HG03039 (cell line): ENCODE measurements around the gene MAN1A2.
"Not testable (repeated sequence)": the region's sequence is repeated elsewhere in the genome, so short reads cannot be mapped to it uniquely, and the experiment has no call there.

Experiments
- ATAC-seq: cut with Tn5 transposase; IDR thresholded peaks from one replicate; pipeline ENCODE4 v1.9.1; 2021; ENCODE audit warnings: mild to moderate bottlenecking, moderate library complexity; ENCODE audit not compliant: unreplicated experiment

MAN1A2 gene

GRCh38 chr1:117555806-117556205 lies 188.6 kb downstream of the MAN1A2 start:
- no peak for ATAC-seq

DNA sequence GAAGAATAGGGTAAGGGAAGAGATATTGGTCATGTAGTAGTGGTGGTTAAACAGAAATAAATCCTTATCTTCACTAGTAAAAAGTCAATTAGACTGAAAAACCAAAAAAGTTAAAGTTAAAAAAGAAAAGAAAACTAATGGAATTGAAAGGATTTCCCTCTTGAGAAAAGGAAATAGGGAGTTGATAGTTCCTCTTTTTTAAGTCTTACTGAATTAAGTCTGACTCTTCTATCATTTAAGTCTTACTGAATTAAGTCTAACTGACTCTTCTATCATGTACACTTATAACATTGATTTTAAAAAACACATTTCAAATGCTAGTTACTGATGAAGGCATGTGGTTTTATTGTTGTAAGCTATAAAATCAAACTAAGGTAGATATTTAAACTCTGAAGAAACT lies 189.1 kb downstream of the MAN1A2 start:
- ATAC-seq, result no peak

- no peak for ATAC-seq
These were observed 189.7 kb downstream of the MAN1A2 start for GRCh38 chr1:117556976-117557375.

- ATAC-seq, result not testable (repeated sequence)
These were observed 191.2 kb downstream of the MAN1A2 start for GRCh38 chr1:117558451-117558850.

DNA sequence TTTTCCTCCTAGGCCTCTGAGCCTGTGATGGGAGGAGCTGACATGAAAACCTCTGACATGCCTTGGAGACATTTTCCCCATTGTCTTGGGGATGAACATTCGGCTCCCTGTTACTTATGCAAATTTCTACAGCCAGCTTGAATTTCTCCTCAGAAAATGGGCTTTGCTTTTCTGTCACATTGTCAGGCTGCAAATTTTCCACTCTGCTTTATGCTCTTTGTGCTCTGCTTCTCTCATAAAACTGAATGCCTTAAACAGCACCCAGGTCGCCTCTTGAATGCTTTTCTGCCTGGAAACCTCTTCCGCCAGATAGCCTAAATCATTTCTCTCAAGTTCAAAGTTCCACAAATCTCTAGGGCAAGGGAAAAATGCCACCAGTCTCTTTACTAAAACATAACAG lies 191.9 kb downstream of the MAN1A2 start:
- no peak for ATAC-seq

GRCh38 chr1:117559985-117560384 lies 192.7 kb downstream of the MAN1A2 start:
- no peak for ATAC-seq

GRCh38 chr1:117561071-117561470 lies 193.8 kb downstream of the MAN1A2 start:
- no peak for ATAC-seq

DNA sequence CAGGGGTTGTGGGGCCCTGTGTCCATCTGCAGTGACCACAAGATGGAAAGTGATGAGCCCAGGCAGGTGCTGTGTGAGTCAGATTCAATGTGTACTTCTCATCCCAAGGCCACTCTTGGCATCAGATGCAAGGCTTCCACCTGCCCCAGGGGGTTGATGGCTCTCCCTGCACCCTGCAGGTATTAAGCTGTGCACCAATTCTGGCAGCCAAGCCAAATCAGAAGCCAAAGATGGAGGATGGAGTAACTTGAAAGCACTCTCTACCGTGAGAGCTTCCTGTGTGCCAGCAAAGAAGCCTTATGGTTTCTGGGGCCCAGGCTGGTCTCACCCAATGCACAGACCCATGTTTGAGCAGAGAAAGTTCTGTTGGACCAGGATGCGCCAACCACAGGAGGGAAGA lies 194.3 kb downstream of the MAN1A2 start:
- ATAC-seq, result no peak

GRCh38 chr1:117562581-117563491 lies 195.6 kb downstream of the MAN1A2 start:
- ATAC-seq, result no peak

- ATAC-seq, result no peak
These were observed 196.2 kb downstream of the MAN1A2 start for GRCh38 chr1:117563492-117563875.

- no peak for ATAC-seq
These were observed 197.2 kb downstream of the MAN1A2 start for GRCh38 chr1:117564227-117565075.

DNA sequence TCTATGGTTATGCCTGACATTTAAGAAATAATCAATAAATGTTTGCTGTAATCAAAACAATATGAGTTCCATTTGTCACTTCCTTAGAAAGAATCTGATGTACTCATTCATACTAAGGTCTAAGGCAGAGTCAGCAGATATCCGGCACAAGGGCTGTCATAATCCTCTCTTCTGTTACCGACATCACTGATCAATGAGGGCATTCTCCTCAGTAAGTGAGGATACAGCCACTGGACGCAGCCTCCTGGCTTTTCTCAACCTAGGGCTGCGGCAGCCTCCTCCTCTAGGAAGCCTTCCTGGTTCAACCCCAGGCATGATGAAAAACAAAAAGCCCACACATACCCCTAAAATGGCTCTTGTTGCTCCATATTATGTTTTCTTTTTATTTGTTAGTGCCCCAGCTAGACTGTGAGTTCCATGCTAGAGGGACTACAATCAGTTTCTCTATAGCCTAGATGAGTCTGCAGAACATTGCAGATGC lies 197.9 kb downstream of the MAN1A2 start:
- ATAC-seq, result no peak

DNA sequence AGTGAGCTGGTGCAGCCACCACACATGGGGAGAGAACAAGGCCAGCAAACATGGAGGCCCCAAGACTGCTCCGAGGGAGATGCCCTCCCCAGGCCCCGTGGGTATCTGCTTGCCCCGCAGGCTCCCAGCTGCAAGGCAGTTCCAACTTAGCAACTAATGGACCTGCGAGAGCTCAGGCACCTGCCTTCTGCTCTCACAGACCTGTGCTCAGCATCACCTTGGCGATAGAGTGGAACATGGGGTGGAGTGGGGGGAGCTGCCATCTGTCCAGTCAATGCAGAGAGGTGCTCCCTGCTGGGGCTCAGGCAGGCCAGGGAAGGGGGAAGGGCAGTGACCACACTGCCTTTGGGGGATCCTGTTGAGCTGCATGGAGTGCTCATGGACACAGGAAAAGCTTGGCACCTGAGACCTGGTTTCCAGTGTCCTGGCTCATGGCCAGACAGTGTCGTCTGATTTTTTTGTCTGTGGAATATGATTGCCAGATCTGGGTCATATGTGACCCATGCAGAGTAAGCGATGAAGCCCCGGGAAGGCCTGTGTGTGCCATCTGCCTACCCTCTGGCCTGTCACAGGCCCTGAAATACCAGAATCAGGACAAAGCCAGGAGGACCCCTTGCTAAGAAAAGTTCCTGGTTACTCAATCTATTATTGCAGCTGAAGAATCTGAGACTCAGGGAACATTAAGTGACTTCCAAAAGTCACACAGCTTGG lies 198.7 kb downstream of the MAN1A2 start:
- no peak for ATAC-seq

DNA sequence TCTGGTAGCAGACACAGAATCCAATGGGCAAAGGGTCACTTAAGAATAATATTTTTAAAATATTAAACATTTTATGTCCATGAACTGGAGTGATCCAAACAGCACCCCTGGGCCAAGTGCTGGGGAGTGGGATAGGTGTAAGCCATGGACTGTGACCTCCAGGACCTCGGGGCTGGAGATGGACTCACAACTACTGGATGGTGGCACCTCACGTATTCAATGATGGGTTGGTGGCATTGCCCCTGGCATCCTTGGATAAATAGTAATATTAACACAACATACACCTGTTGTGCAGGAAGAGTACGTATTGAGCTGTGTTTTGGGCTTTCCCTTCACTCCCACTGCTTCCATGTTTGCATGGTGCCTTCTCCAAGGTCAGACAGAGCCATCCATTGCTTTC lies 199.3 kb downstream of the MAN1A2 start:
- ATAC-seq, result no peak

GRCh38 chr1:117567435-117567834 lies 200.2 kb downstream of the MAN1A2 start:
- no peak for ATAC-seq

GRCh38 chr1:117567976-117568375 lies 200.7 kb downstream of the MAN1A2 start:
- ATAC-seq, result no peak

DNA sequence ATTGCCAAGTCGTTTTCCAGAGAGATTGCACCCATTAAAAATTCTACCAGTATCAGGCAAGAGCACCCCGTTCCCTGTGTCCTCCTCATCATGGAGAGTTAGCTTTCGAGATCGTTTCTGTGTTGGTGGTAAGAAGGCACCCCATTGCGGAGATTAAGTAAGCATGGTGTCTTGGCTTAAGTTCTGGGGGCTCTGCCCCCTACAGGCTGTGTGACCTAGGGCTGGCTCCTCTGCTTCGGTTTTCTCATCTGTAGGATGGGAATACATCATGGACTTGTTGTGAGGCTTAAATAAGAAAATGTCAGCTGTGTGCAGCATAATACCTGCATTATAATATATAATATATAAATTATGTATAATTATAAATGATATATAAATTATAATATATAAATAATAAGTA lies 201.8 kb downstream of the MAN1A2 start:
- no peak for ATAC-seq

GRCh38 chr1:117569856-117570255 lies 202.6 kb downstream of the MAN1A2 start:
- no peak for ATAC-seq

DNA sequence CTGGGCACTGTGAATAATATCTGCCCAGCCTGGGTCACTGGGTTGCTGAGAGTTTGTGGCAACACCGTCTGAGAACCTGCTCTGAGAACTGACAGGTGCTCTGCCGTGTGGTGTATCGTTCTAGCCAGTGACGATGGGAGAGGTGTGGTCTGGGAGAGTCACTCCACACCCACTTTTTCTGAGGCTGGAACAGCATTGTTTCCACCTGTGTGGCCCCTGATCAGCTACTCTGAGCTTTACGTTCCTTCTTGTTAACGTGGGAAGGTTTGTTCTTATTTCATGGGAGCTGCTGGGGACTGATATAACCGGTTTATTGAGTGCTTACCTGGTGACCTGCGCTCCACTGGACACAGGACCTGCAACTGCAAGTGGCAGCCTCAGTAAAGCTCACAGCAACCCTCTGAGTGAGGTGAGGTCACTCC lies 203.8 kb downstream of the MAN1A2 start:
- no peak for ATAC-seq

DNA sequence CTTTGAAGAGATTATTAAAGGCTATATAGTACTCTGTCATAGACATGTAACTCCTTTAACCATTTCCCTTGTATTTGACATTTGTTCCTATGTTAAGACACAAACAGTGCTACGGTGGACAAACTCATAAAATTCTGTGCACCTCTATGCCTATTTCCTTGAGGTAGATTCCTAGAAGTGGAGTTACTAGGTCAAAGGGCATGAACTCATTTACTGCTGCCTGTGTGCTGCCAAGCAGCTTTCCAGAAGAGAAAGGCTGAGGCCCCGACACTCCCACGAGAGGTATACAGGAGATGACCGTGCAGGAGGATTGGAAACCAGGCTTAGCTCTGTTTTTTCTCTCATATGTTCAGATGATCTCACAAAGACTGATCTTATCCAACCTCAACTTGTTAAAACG lies 204.2 kb downstream of the MAN1A2 start:
- no peak for ATAC-seq

- ATAC-seq, result no peak
These were observed 205.3 kb downstream of the MAN1A2 start for GRCh38 chr1:117572546-117572945.
